ENCODE results near the gene TBC1D23.

- no peak for TF ChIP-seq POLR2AphosphoS5 (IDR thresholded peaks at IDR 0.05; ENCODE audit: borderline replicate concordance, low read depth, low read length)
- no peak for TF ChIP-seq FOXP2 (optimal IDR thresholded peaks at IDR 0.05; ENCODE audit: control extremely low read depth, extremely low read length, insufficient read depth)
Observed at GRCh38 chr3:100226712-100227429, 33.9 kb upstream of the TBC1D23 start.
